ENCODE measurements around the gene SVOP. TPM values are rescaled to one million over a fixed set of nuclear protein-coding genes. Genes with fewer than 3 reads are reported as not detected.
"Not testable (repeated sequence)": the region's sequence is repeated elsewhere in the genome, so short reads cannot be mapped to it uniquely, and the experiment has no call there.

SVOP gene
- not detected in 2 replicates for total RNA-seq

GRCh38 chr12:109020796-109021380, at the start of gene SVOP:
Gene SVOP, minus strand, starts transcription at chr12:109021068. Its CDS starts 200 bp downstream, at chr12:109020868.
- intact Hi-C loops (cut with micrococcal nuclease): no loop called here

GRCh38 chr12:109069307-109070271, 48.7 kb upstream of the SVOP start:
- intact Hi-C loops (cut with micrococcal nuclease): no loop called here

GRCh38 chr12:109065853-109066193, 45.0 kb upstream of the SVOP start:
- intact Hi-C loops (cut with micrococcal nuclease): no loop called here

GRCh38 chr12:109065154-109065852, 44.4 kb upstream of the SVOP start:
- intact Hi-C loops (cut with micrococcal nuclease): no loop called here

- intact Hi-C loops (cut with micrococcal nuclease): no loop called here
Observed at GRCh38 chr12:109064143-109064542, 43.3 kb upstream of the SVOP start.

- intact Hi-C loops (cut with micrococcal nuclease): no loop called here
Observed at GRCh38 chr12:109058773-109059172, 37.9 kb upstream of the SVOP start.

GRCh38 chr12:109057376-109057775, 36.5 kb upstream of the SVOP start:
- intact Hi-C loops (cut with micrococcal nuclease): no loop called here

GRCh38 chr12:109056891-109057290, 36.0 kb upstream of the SVOP start:
- intact Hi-C loops (cut with micrococcal nuclease): no loop called here

- intact Hi-C loops (cut with micrococcal nuclease): loop anchor here (5.0 kb wide), 4 partner anchors 102 to 1732 kb away; partner anchors contain the start of genes MMAB, MVK and PWP1
Observed at GRCh38 chr12:109054520-109054919, 33.7 kb upstream of the SVOP start.

GRCh38 chr12:109054124-109054513, 33.3 kb upstream of the SVOP start:
- intact Hi-C loops (cut with micrococcal nuclease): loop anchor here (5.0 kb wide), 4 partner anchors 102 to 1732 kb away; partner anchors contain the start of genes MMAB, MVK and PWP1

GRCh38 chr12:109053382-109054123, 32.7 kb upstream of the SVOP start:
- intact Hi-C loops (cut with micrococcal nuclease): loop anchor here (1.0 to 5.0 kb wide), 14 partner anchors 40 to 1961 kb away; partner anchors contain the start of genes ALKBH2, CORO1C, CRY1 and MMAB

- intact Hi-C loops (cut with micrococcal nuclease): loop anchor here (1.0 to 5.0 kb wide), 16 partner anchors 41 to 1960 kb away; partner anchors contain the start of genes ALKBH2, CORO1C, CRY1 and KCTD10
Observed at GRCh38 chr12:109052414-109053323, 31.8 kb upstream of the SVOP start, which contains the start of gene USP30. Gene USP30, plus strand, starts transcription at chr12:109052576. Its CDS starts 103 bp downstream, at chr12:109052679.

GRCh38 chr12:109052097-109052413, 31.2 kb upstream of the SVOP start:
- intact Hi-C loops (cut with micrococcal nuclease): loop anchor here (1.0 to 5.0 kb wide), 9 partner anchors 100 to 1959 kb away; partner anchors contain the start of genes CRY1, KCTD10, MMAB and MVK

- intact Hi-C loops (cut with micrococcal nuclease): loop anchor here (5.0 kb wide), 4 partner anchors 97 to 1727 kb away; partner anchors contain the start of genes MMAB, MVK and PWP1
Observed at GRCh38 chr12:109049794-109050193, 28.9 kb upstream of the SVOP start.

GRCh38 chr12:109048706-109049105, 27.8 kb upstream of the SVOP start:
- intact Hi-C loops (cut with micrococcal nuclease): not testable (repeated sequence)

- intact Hi-C loops (cut with micrococcal nuclease): no loop called here
Observed at GRCh38 chr12:109047081-109047805, 26.4 kb upstream of the SVOP start.

GRCh38 chr12:109044241-109044640, 23.4 kb upstream of the SVOP start:
- intact Hi-C loops (cut with micrococcal nuclease): no loop called here

- intact Hi-C loops (cut with micrococcal nuclease): no loop called here
Observed at GRCh38 chr12:109036975-109037374, 16.1 kb upstream of the SVOP start.
